WTC11 (cell line): ENCODE measurements around the gene SMIM13.

Source experiments
- ATF2 ChIP-seq: sonication (generic); formaldehyde crosslinking; IDR thresholded peaks from 2 replicates; pipeline ENCODE4 v1.8.1; 2022; ENCODE audit warnings: low read depth, missing genetic modification reagents, borderline replicate concordance
- ELF4 ChIP-seq: sonication (generic); formaldehyde crosslinking; IDR thresholded peaks from 2 replicates; pipeline ENCODE4 v1.8.1; 2022; ENCODE audit warnings: low read depth, mild to moderate bottlenecking, moderate library complexity, missing genetic modification reagents
- FOXJ3 ChIP-seq: sonication (generic); formaldehyde crosslinking; IDR thresholded peaks from 2 replicates; pipeline ENCODE4 v1.9.0; 2021; ENCODE audit warnings: missing genetic modification reagents, mild to moderate bottlenecking, borderline replicate concordance
- MAX ChIP-seq: sonication (generic); formaldehyde crosslinking; IDR thresholded peaks from 2 replicates; pipeline ENCODE4 v1.8.0; 2022; ENCODE audit warnings: mild to moderate bottlenecking, missing genetic modification reagents
- NR2C2 ChIP-seq: sonication (generic); formaldehyde crosslinking; IDR thresholded peaks from 2 replicates; pipeline ENCODE4 v1.8.0; 2022; ENCODE audit warnings: mild to moderate bottlenecking, missing genetic modification reagents
- RELA ChIP-seq: sonication (generic); formaldehyde crosslinking; IDR thresholded peaks from 2 replicates; pipeline ENCODE4 v1.8.1; 2022; ENCODE audit warnings: missing genetic modification reagents, mild to moderate bottlenecking, borderline replicate concordance
- USF2 ChIP-seq: sonication (generic); formaldehyde crosslinking; IDR thresholded peaks from 2 replicates; pipeline ENCODE4 v1.8.1; 2023; ENCODE audit warnings: mild to moderate bottlenecking, missing genetic modification reagents, moderate library complexity
- ZNF121 ChIP-seq: sonication (generic); formaldehyde crosslinking; IDR thresholded peaks from 2 replicates; pipeline ENCODE4 v1.8.0; 2023; ENCODE audit warnings: missing genetic modification reagents
- ZNF396 ChIP-seq: fragments of 250-450 bp; sonication (Bioruptor Pico); IDR thresholded peaks from 2 replicates; pipeline ENCODE4 v1.8.0; 2021; ENCODE audit warnings: mild to moderate bottlenecking, moderate library complexity, borderline replicate concordance
- ZNF416 ChIP-seq: fragments of 250-450 bp; sonication (Bioruptor Pico); IDR thresholded peaks from 2 replicates; pipeline ENCODE4 v1.9.0; 2021; ENCODE audit warnings: mild to moderate bottlenecking, inconsistent platforms
- TF ChIP-seq, protein P1 (sequence below): sonication (generic); formaldehyde crosslinking; IDR thresholded peaks from 2 replicates; pipeline ENCODE4 v1.8.0; 2022; ENCODE audit warnings: missing genetic modification reagents
- TF ChIP-seq, protein P2 (sequence below): fragments of 200-600 bp; IDR thresholded peaks from 2 replicates; pipeline ENCODE4 v1.8.0; 2022; ENCODE audit warnings: antibody characterized with exemption
- TF ChIP-seq, protein P3 (sequence below): sonication (generic); formaldehyde crosslinking; IDR thresholded peaks from 2 replicates; pipeline ENCODE4 v1.8.1; 2022; ENCODE audit warnings: mild to moderate bottlenecking, moderate library complexity, missing genetic modification reagents
- TF ChIP-seq, protein P4 (sequence below): sonication (generic); formaldehyde crosslinking; IDR thresholded peaks from 2 replicates; pipeline ENCODE4 v1.8.1; 2023; ENCODE audit warnings: mild to moderate bottlenecking, missing genetic modification reagents, borderline replicate concordance

DNA sequence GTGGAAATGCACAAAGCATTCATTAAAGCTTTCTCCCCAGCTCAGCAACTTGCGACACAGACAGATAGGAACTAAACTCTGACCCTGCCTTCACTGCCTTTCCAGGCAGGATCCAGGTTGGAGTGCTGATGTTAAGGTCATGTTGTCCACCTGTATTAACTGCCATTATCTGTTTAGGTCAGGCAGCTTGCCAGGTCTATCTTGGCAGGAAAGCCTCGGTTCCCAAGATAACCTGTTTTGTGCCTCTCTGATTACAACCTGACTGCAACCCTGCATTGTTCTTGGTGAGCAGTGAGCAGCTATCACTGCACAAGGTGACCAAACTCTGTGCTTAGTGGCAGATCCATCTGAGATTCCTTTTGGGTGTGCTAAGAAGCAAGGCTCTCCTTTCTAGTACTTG, 26.3 kb upstream of the SMIM13 start:
- TF ChIP-seq ZNF416 (CRISPR knock-in tag) (no peak), ATF2 (CRISPR knock-in tag) (no peak), ZNF396 (CRISPR knock-in tag) (no peak), ZNF121 (CRISPR knock-in tag) (no peak), RELA (CRISPR knock-in tag) (no peak), USF2 (CRISPR knock-in tag) (no peak), ELF4 (CRISPR knock-in tag) (no peak), MAX (no peak), NR2C2 (no peak), FOXJ3 (no peak)
- TF ChIP-seq, protein P1, sequence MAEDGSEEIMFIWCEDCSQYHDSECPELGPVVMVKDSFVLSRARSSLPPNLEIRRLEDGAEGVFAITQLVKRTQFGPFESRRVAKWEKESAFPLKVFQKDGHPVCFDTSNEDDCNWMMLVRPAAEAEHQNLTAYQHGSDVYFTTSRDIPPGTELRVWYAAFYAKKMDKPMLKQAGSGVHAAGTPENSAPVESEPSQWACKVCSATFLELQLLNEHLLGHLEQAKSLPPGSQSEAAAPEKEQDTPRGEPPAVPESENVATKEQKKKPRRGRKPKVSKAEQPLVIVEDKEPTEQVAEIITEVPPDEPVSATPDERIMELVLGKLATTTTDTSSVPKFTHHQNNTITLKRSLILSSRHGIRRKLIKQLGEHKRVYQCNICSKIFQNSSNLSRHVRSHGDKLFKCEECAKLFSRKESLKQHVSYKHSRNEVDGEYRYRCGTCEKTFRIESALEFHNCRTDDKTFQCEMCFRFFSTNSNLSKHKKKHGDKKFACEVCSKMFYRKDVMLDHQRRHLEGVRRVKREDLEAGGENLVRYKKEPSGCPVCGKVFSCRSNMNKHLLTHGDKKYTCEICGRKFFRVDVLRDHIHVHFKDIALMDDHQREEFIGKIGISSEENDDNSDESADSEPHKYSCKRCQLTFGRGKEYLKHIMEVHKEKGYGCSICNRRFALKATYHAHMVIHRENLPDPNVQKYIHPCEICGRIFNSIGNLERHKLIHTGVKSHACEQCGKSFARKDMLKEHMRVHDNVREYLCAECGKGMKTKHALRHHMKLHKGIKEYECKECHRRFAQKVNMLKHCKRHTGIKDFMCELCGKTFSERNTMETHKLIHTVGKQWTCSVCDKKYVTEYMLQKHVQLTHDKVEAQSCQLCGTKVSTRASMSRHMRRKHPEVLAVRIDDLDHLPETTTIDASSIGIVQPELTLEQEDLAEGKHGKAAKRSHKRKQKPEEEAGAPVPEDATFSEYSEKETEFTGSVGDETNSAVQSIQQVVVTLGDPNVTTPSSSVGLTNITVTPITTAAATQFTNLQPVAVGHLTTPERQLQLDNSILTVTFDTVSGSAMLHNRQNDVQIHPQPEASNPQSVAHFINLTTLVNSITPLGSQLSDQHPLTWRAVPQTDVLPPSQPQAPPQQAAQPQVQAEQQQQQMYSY (CRISPR knock-in tag): no peak
- TF ChIP-seq, protein P2, sequence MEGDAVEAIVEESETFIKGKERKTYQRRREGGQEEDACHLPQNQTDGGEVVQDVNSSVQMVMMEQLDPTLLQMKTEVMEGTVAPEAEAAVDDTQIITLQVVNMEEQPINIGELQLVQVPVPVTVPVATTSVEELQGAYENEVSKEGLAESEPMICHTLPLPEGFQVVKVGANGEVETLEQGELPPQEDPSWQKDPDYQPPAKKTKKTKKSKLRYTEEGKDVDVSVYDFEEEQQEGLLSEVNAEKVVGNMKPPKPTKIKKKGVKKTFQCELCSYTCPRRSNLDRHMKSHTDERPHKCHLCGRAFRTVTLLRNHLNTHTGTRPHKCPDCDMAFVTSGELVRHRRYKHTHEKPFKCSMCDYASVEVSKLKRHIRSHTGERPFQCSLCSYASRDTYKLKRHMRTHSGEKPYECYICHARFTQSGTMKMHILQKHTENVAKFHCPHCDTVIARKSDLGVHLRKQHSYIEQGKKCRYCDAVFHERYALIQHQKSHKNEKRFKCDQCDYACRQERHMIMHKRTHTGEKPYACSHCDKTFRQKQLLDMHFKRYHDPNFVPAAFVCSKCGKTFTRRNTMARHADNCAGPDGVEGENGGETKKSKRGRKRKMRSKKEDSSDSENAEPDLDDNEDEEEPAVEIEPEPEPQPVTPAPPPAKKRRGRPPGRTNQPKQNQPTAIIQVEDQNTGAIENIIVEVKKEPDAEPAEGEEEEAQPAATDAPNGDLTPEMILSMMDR: no peak
- TF ChIP-seq, protein P3, sequence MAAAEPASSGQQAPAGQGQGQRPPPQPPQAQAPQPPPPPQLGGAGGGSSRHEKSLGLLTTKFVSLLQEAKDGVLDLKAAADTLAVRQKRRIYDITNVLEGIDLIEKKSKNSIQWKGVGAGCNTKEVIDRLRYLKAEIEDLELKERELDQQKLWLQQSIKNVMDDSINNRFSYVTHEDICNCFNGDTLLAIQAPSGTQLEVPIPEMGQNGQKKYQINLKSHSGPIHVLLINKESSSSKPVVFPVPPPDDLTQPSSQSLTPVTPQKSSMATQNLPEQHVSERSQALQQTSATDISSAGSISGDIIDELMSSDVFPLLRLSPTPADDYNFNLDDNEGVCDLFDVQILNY (CRISPR knock-in tag): no peak
- TF ChIP-seq, protein P4, sequence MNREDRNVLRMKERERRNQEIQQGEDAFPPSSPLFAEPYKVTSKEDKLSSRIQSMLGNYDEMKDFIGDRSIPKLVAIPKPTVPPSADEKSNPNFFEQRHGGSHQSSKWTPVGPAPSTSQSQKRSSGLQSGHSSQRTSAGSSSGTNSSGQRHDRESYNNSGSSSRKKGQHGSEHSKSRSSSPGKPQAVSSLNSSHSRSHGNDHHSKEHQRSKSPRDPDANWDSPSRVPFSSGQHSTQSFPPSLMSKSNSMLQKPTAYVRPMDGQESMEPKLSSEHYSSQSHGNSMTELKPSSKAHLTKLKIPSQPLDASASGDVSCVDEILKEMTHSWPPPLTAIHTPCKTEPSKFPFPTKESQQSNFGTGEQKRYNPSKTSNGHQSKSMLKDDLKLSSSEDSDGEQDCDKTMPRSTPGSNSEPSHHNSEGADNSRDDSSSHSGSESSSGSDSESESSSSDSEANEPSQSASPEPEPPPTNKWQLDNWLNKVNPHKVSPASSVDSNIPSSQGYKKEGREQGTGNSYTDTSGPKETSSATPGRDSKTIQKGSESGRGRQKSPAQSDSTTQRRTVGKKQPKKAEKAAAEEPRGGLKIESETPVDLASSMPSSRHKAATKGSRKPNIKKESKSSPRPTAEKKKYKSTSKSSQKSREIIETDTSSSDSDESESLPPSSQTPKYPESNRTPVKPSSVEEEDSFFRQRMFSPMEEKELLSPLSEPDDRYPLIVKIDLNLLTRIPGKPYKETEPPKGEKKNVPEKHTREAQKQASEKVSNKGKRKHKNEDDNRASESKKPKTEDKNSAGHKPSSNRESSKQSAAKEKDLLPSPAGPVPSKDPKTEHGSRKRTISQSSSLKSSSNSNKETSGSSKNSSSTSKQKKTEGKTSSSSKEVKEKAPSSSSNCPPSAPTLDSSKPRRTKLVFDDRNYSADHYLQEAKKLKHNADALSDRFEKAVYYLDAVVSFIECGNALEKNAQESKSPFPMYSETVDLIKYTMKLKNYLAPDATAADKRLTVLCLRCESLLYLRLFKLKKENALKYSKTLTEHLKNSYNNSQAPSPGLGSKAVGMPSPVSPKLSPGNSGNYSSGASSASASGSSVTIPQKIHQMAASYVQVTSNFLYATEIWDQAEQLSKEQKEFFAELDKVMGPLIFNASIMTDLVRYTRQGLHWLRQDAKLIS: no peak
